ENCODE measurements around the gene TPRG1.

TPRG1 gene

GRCh38 chr3:189238071-189238470 lies 66.3 kb downstream of the TPRG1 start:
- in situ Hi-C loops (cut with HindIII; ENCODE audit: low sequenced_read_pairs) = no loop called here
- no peak for TF ChIP-seq CTCF (IDR thresholded peaks at IDR 0.05; ENCODE audit: low read depth, low read length, missing control alignments)
- DNase-seq (ENCODE audit: low read depth) = no peak
- no peak overlapping the region for H3K4me3 ChIP-seq (ENCODE audit: low read depth, low read length)

- H3K4me3 ChIP-seq (ENCODE audit: low read depth, low read length) = no peak overlapping the region
- no peak for TF ChIP-seq CTCF (IDR thresholded peaks at IDR 0.05; ENCODE audit: low read depth, low read length, missing control alignments)
- no peak for DNase-seq (ENCODE audit: low read depth)
- in situ Hi-C loops (cut with HindIII; ENCODE audit: low sequenced_read_pairs) = no loop called here
Observed at GRCh38 chr3:189239616-189240015, 67.8 kb downstream of the TPRG1 start.

GRCh38 chr3:189249987-189250386 lies 78.2 kb downstream of the TPRG1 start:
- in situ Hi-C loops (cut with HindIII; ENCODE audit: low sequenced_read_pairs) = no loop called here
- DNase-seq (ENCODE audit: low read depth) = no peak
- no peak for TF ChIP-seq CTCF (IDR thresholded peaks at IDR 0.05; ENCODE audit: low read depth, low read length, missing control alignments)
- H3K4me3 ChIP-seq (ENCODE audit: low read depth, low read length) = no peak overlapping the region

GRCh38 chr3:189258261-189258660 lies 86.5 kb downstream of the TPRG1 start:
- no peak for TF ChIP-seq CTCF (IDR thresholded peaks at IDR 0.05; ENCODE audit: low read depth, low read length, missing control alignments)
- in situ Hi-C loops (cut with HindIII; ENCODE audit: low sequenced_read_pairs) = no loop called here
- H3K4me3 ChIP-seq (ENCODE audit: low read depth, low read length) = no peak overlapping the region

GRCh38 chr3:189260556-189261493 lies 89.1 kb downstream of the TPRG1 start:
- TF ChIP-seq CTCF (IDR thresholded peaks at IDR 0.05; ENCODE audit: low read depth, low read length, missing control alignments) = no peak
- in situ Hi-C loops (cut with HindIII; ENCODE audit: low sequenced_read_pairs) = no loop called here
- DNase-seq (ENCODE audit: low read depth) = no peak
- no peak overlapping the region for H3K4me3 ChIP-seq (ENCODE audit: low read depth, low read length)

More at GRCh38 chr3:189258261-189258660, 86.5 kb downstream of the TPRG1 start:
- DNase-seq (ENCODE audit: low read depth) = no peak

- in situ Hi-C loops (cut with HindIII; ENCODE audit: low sequenced_read_pairs) = no loop called here
- no peak for DNase-seq (ENCODE audit: low read depth)
- no peak overlapping the region for H3K4me3 ChIP-seq (ENCODE audit: low read depth, low read length)
- TF ChIP-seq CTCF (IDR thresholded peaks at IDR 0.05; ENCODE audit: low read depth, low read length, missing control alignments) = no peak
Observed at GRCh38 chr3:189262746-189263145, 91.0 kb downstream of the TPRG1 start.
